A673 (cell line): Measurements from ENCODE around the gene HS3ST3B1.

ENCODE experiments used
- CTCF ChIP-seq: fragments of 300-800, 200-600 bp; sonication (generic); conservative IDR thresholded peaks from 2 replicates; pipeline ENCODE4 v1.5.1; 2017; ENCODE audit warnings: low read depth, mild to moderate bottlenecking, antibody characterized with exemption, low read length, moderate library complexity, mixed read lengths
- EZH2 ChIP-seq: fragments of 200-600 bp; sonication (generic); IDR thresholded peaks from 2 replicates; pipeline ENCODE4 v1.6.1; 2017; ENCODE audit warnings: borderline replicate concordance, low read depth, mild to moderate bottlenecking, mixed read lengths, antibody characterized with exemption, low read length; ENCODE audit not compliant: poor library complexity, severe bottlenecking

- TF ChIP-seq EZH2: no peak
- TF ChIP-seq CTCF: peak; percentile 75
Observed at GRCh38 chr17:14302431-14303099, 1.7 kb downstream of the HS3ST3B1 start.
